Activated naive CD8-positive, alpha-beta T cell treated with anti-CD3 and anti-CD28 coated beads, Interleukin-2, amount 10 ng/mL, durations not matched to agents 7 days and 5 days (primary cell): Measurements from ENCODE around the gene SIPA1. TPM values are rescaled to one million over a fixed set of nuclear protein-coding genes. Genes with fewer than 3 reads are reported as not detected.

ENCODE experiments used
- ATAC-seq: fragments of 150-1000 bp; cut with Tn5 transposase; one replicate; pipeline ENCODE4 v1.10.0; 2021; ENCODE audit warnings: low read depth, moderate library complexity
- POLR2A ChIA-PET: fragments of 350-600 bp; sonication (Branson Sonifier 250); formaldehyde crosslinking; loops from one replicate; lab custom pipeline; 2021; ENCODE audit warnings: antibody characterized with exemption; lab: Charles Lee
- DNase-seq: peaks from one replicate; pipeline ENCODE4 v3.0.0; 2021
- H3K27ac Mint-ChIP-seq: one replicate; pipeline ENCODE4 v1.8.0; 2022; ENCODE audit warnings: mild to moderate bottlenecking, mixed read lengths
- H3K27me3 Mint-ChIP-seq: one replicate; pipeline ENCODE4 v1.8.0; 2022; ENCODE audit warnings: mild to moderate bottlenecking, moderate library complexity, mixed read lengths
- H3K36me3 Mint-ChIP-seq: one replicate; pipeline ENCODE4 v1.8.0; 2021; ENCODE audit warnings: mild to moderate bottlenecking, mixed read lengths
- H3K4me1 Mint-ChIP-seq: one replicate; pipeline ENCODE4 v1.8.0; 2021; ENCODE audit warnings: mixed read lengths
- H3K4me3 Mint-ChIP-seq: one replicate; pipeline ENCODE4 v1.8.0; 2022; ENCODE audit warnings: mild to moderate bottlenecking, moderate library complexity, mixed read lengths
- H3K9me3 Mint-ChIP-seq: one replicate; pipeline ENCODE4 v1.8.0; 2021; ENCODE audit warnings: mixed read lengths
- total RNA-seq, 2 experiments: library from RNA; stranded (reverse); gene quantifications; one replicate each; pipeline ENCODE4 v1.2.3, GENCODE V29; 2021

Gene SIPA1
- 100 to 1,000 TPM; 245 to 266 TPM for total RNA-seq

GRCh38 chr11:65637794-65638419 lies at the start of gene SIPA1:
Gene SIPA1, plus strand, starts transcription at chr11:65638101. Its CDS starts 2,821 bp downstream, at chr11:65640922.
- ATAC-seq = peak; percentile 34
- POLR2A ChIA-PET = interaction anchor here (0.6 to 9.3 kb wide), 24 partner anchors 10 to 515 kb away, joined by 3 to 182 read pairs (median 4); partner anchors contain the start of genes FAM89B, MUS81, NEAT1 and PCNX3
- H3K9me3 Mint-ChIP-seq = no peaks in the 10 kb centered on the region
- H3K4me3 Mint-ChIP-seq = peak within 1 kb of the TSS; percentile 92
- peaks cover 16% of the 10 kb centered on the region for H3K36me3 Mint-ChIP-seq
- H3K27me3 Mint-ChIP-seq = no peaks in the 10 kb centered on the region
- peaks cover 37% of the 10 kb centered on the region for H3K4me1 Mint-ChIP-seq
- H3K27ac Mint-ChIP-seq = peak within 1 kb of the TSS; percentile 93
- DNase-seq = peak; percentile 94

- POLR2A ChIA-PET = interaction anchor here (0.6 to 8.3 kb wide), 16 partner anchors 7 to 637 kb away, joined by 3 to 107 read pairs (median 4); partner anchors contain the start of genes EHBP1L1, FAM89B, KCNK7 and MAP3K11
- peak; percentile 82 for ATAC-seq
- peaks cover 12% of the 10 kb centered on the region for H3K36me3 Mint-ChIP-seq
These were observed 49.5 kb upstream of the SIPA1 start for GRCh38 chr11:65588199-65589054.

GRCh38 chr11:65589444-65590239 lies 48.3 kb upstream of the SIPA1 start:
- ATAC-seq (peak; percentile 14), DNase-seq (no peak)
- Mint-ChIP-seq H3K27me3 (no peaks in the 10 kb centered on the region), H3K4me3 (no peak overlapping the region), H3K36me3 (peaks cover 10% of the 10 kb centered on the region), H3K9me3 (no peaks in the 10 kb centered on the region), H3K27ac (peak overlapping the region; percentile 93), H3K4me1 (peaks cover 29% of the 10 kb centered on the region)
- POLR2A ChIA-PET = interaction anchor here (0.6 to 8.3 kb wide), 8 partner anchors 13 to 145 kb away, joined by 3 to 107 read pairs (median 4); partner anchors contain the start of genes EHBP1L1, FAM89B, SCYL1 and ZNRD2

More at GRCh38 chr11:65588199-65589054, 49.5 kb upstream of the SIPA1 start:
- H3K9me3 Mint-ChIP-seq = no peaks in the 10 kb centered on the region
- peak; percentile 75 for DNase-seq
- peak overlapping the region; percentile 64 for H3K4me3 Mint-ChIP-seq
- H3K4me1 Mint-ChIP-seq = peaks cover 31% of the 10 kb centered on the region
- no peaks in the 10 kb centered on the region for H3K27me3 Mint-ChIP-seq
- H3K27ac Mint-ChIP-seq = peak overlapping the region; percentile 93

- Mint-ChIP-seq H3K4me3 (no peak overlapping the region), H3K27ac (peak overlapping the region; percentile 21), H3K9me3 (no peaks in the 10 kb centered on the region), H3K27me3 (no peaks in the 10 kb centered on the region), H3K36me3 (peaks cover 10% of the 10 kb centered on the region), H3K4me1 (peaks cover 29% of the 10 kb centered on the region)
- ATAC-seq (no peak), DNase-seq (no peak)
- POLR2A ChIA-PET = interaction anchor here (0.6 to 8.3 kb wide), 8 partner anchors 11 to 65 kb away, joined by 3 to 107 read pairs (median 4); partner anchors contain the start of genes EHBP1L1, FAM89B, SCYL1 and ZNRD2
These were observed 47.6 kb upstream of the SIPA1 start for GRCh38 chr11:65590240-65590738.

- Mint-ChIP-seq H3K27me3 (no peaks in the 10 kb centered on the region), H3K36me3 (peaks cover 8% of the 10 kb centered on the region), H3K27ac (no peak overlapping the region), H3K9me3 (no peaks in the 10 kb centered on the region), H3K4me3 (no peak overlapping the region), H3K4me1 (peaks cover 21% of the 10 kb centered on the region)
- ATAC-seq = no peak
- POLR2A ChIA-PET = interaction anchor here (1.9 to 8.3 kb wide), 3 partner anchors 15 to 51 kb away, joined by 4 to 107 read pairs (median 24); partner anchors contain the start of gene EHBP1L1
- DNase-seq = no peak
These were observed 45.7 kb upstream of the SIPA1 start for GRCh38 chr11:65591939-65592857.

- Mint-ChIP-seq H3K36me3 (peaks cover 6% of the 10 kb centered on the region), H3K27ac (no peak overlapping the region), H3K4me1 (peaks cover 13% of the 10 kb centered on the region), H3K4me3 (no peak overlapping the region), H3K9me3 (no peaks in the 10 kb centered on the region), H3K27me3 (no peaks in the 10 kb centered on the region)
- POLR2A ChIA-PET = interaction anchor here (0.7 to 5.0 kb wide), 8 partner anchors 10 to 52 kb away, joined by 3 to 24 read pairs (median 4); partner anchors contain the start of genes EHBP1L1 and MAP3K11
- no peak for ATAC-seq
- no peak for DNase-seq
These were observed 44.9 kb upstream of the SIPA1 start for GRCh38 chr11:65592858-65593517.

GRCh38 chr11:65593518-65594414 lies 44.1 kb upstream of the SIPA1 start:
- H3K36me3 Mint-ChIP-seq = peaks cover 5% of the 10 kb centered on the region
- no peaks in the 10 kb centered on the region for H3K9me3 Mint-ChIP-seq
- peak; percentile 60 for DNase-seq
- H3K27ac Mint-ChIP-seq = peak overlapping the region; percentile 48
- POLR2A ChIA-PET = interaction anchor here (0.6 to 5.0 kb wide), 10 partner anchors 11 to 125 kb away, joined by 3 to 24 read pairs (median 4); partner anchors contain the start of genes EHBP1L1 and MAP3K11
- no peak overlapping the region for H3K4me3 Mint-ChIP-seq
- H3K4me1 Mint-ChIP-seq = peaks cover 6% of the 10 kb centered on the region
- no peaks in the 10 kb centered on the region for H3K27me3 Mint-ChIP-seq
- ATAC-seq = peak; percentile 48

GRCh38 chr11:65595131-65595530 lies 42.8 kb upstream of the SIPA1 start:
- Mint-ChIP-seq H3K4me3 (no peak overlapping the region), H3K9me3 (no peaks in the 10 kb centered on the region), H3K36me3 (peaks cover 4% of the 10 kb centered on the region), H3K4me1 (no peaks in the 10 kb centered on the region), H3K27me3 (no peaks in the 10 kb centered on the region), H3K27ac (peak overlapping the region; percentile 63)
- POLR2A ChIA-PET = interaction anchor here (0.5 to 5.0 kb wide), 6 partner anchors 10 to 63 kb away, joined by 3 to 24 read pairs (median 3); partner anchors contain the start of gene FAM89B
- DNase-seq = no peak
- no peak for ATAC-seq

GRCh38 chr11:65595543-65596281 lies 42.2 kb upstream of the SIPA1 start, which contains the start of gene KCNK7:
Gene KCNK7, minus strand, starts transcription at chr11:65595800. Its CDS starts 28 bp downstream, at chr11:65595772.
- Mint-ChIP-seq H3K4me3 (no peak within 1 kb of the TSS), H3K36me3 (peaks cover under 1% of the 10 kb centered on the region), H3K27me3 (no peaks in the 10 kb centered on the region), H3K9me3 (no peaks in the 10 kb centered on the region), H3K4me1 (no peaks in the 10 kb centered on the region), H3K27ac (peak within 1 kb of the TSS; percentile 63)
- ATAC-seq = no peak
- no peak for DNase-seq
- POLR2A ChIA-PET = interaction anchor here (0.5 to 5.0 kb wide), 6 partner anchors 8 to 64 kb away, joined by 3 to 24 read pairs (median 3); partner anchors contain the start of gene FAM89B

GRCh38 chr11:65596520-65596919 lies 41.4 kb upstream of the SIPA1 start:
- Mint-ChIP-seq H3K36me3 (no peaks in the 10 kb centered on the region), H3K27me3 (no peaks in the 10 kb centered on the region), H3K4me1 (no peaks in the 10 kb centered on the region), H3K27ac (no peak overlapping the region), H3K9me3 (no peaks in the 10 kb centered on the region), H3K4me3 (no peak overlapping the region)
- POLR2A ChIA-PET = interaction anchor here (1.1 kb wide), 1 partner anchor 9 kb away, joined by 3 read pairs; no protein-coding TSS in a partner anchor
- ATAC-seq (no peak), DNase-seq (no peak)
